HCT116 (cell line): ENCODE measurements around the gene TMEM134. TPM values are rescaled to one million over a fixed set of nuclear protein-coding genes. Genes with fewer than 3 reads are reported as not detected.

Source experiments
- ATAC-seq: fragments of 200-7000 bp; cut with Tn5 transposase; 2 replicates; pipeline ENCODE4 v1.9.1; 2020; ENCODE audit warnings: mild to moderate bottlenecking, moderate library complexity
- BruUV-seq: library from RNA; stranded (reverse); fragments of 400-500 nt; replicated peaks from 2 replicates; lab custom pipeline; 2021; lab: Mats Ljungman, UMichigan
- CTCF ChIA-PET: fragments of 300-600 bp; sonication (Branson Sonifier 250); formaldehyde crosslinking; loops from one replicate; lab custom pipeline; 2021; ENCODE audit warnings: antibody characterized with exemption; lab: Charles Lee
- POLR2A ChIA-PET: fragments of 300-600, 350-600 bp; sonication (Branson Sonifier 250); formaldehyde crosslinking; loops from one replicate; lab custom pipeline; 2021; ENCODE audit warnings: antibody characterized with exemption; lab: Charles Lee
- RAD21 ChIA-PET, 2 experiments: fragments of 300-600 bp; sonication (Branson Sonifier 250); formaldehyde crosslinking; loops; one replicate each; lab custom pipeline; 2023; ENCODE audit warnings: low total read pairs in 2 of 2; ENCODE audit not compliant: uncharacterized antibody in 2 of 2, unreplicated experiment in 2 of 2, low non-redundant PET in 1 of 2; lab: Charles Lee
- DNase-seq: peaks from one replicate; pipeline ENCODE4 v3.0.0-alpha.2; 2010; ENCODE audit warnings: low read depth, low spot score
- H2AFZ ChIP-seq: fragments of 200-600 bp; shearing (Covaris generic), sonication (generic); 2 replicates; pipeline ENCODE4 v1.6.1; 2017; ENCODE audit warnings: low read depth, mixed run types, mixed read lengths, antibody characterized with exemption, low read length; ENCODE audit not compliant: poor library complexity, severe bottlenecking
- H3K27ac ChIP-seq: 2 replicates; pipeline ENCODE4 v1.5.1; 2012; ENCODE audit warnings: low read depth, low read length
- H3K27me3 ChIP-seq: fragments of 200-600 bp; sonication (generic); 2 replicates; pipeline ENCODE4 v1.6.1; 2016; ENCODE audit warnings: mixed run types, low read length, mixed read lengths; ENCODE audit not compliant: insufficient read depth
- H3K36me3 ChIP-seq, 2 experiments: fragments of 200-500 bp in 1 of 2; fragments of 200-600 bp in 1 of 2; sonication (Bioruptor generic) in 1 of 2; sonication (generic) in 1 of 2; 2 replicates each; pipeline versions ENCODE4 v1.5.1 to v1.6.1; 2014 to 2016; ENCODE audit warnings: low read length in 2 of 2, inconsistent platforms in 1 of 2, mixed read lengths in 1 of 2, mixed run types in 1 of 2; ENCODE audit not compliant: insufficient read depth in 2 of 2, control insufficient read depth in 1 of 2
- H3K4me1 ChIP-seq, 2 experiments: fragments of 200-600 bp in 1 of 2; sonication (generic) in 1 of 2; 2 replicates each; pipeline versions ENCODE4 v1.5.1 to v1.6.1; 2012 to 2017; ENCODE audit warnings: low read length in 2 of 2, inconsistent platforms in 1 of 2, mild to moderate bottlenecking in 1 of 2, mixed read lengths in 1 of 2, mixed run types in 1 of 2, moderate library complexity in 1 of 2; ENCODE audit not compliant: insufficient read depth in 2 of 2, control insufficient read depth in 1 of 2
- H3K4me2 ChIP-seq: fragments of 200-600 bp; sonication (generic); 2 replicates; pipeline ENCODE4 v1.6.1; 2017; ENCODE audit warnings: mixed run types, low read length, mixed read lengths
- H3K4me3 ChIP-seq, 2 experiments: fragments of 200-600 bp in 1 of 2; sonication (generic) in 1 of 2; replicated peaks in 1 of 2; 2 replicates each; pipeline ENCODE4 v1.5.1; 2011 to 2016; ENCODE audit warnings: low read length in 2 of 2, control low read depth in 1 of 2, low read depth in 1 of 2, mild to moderate bottlenecking in 1 of 2, mixed read lengths in 1 of 2, mixed run types in 1 of 2
- H3K79me2 ChIP-seq: fragments of 200-600 bp; sonication (generic); 2 replicates; pipeline ENCODE4 v1.6.1; 2017; ENCODE audit warnings: mild to moderate bottlenecking, mixed run types, low read length, moderate library complexity, mixed read lengths; ENCODE audit not compliant: insufficient read depth
- H3K9ac ChIP-seq: fragments of 200-600 bp; sonication (generic); 2 replicates; pipeline ENCODE4 v1.6.1; 2016; ENCODE audit warnings: low read length, mixed read lengths
- H3K9me2 ChIP-seq: fragments of 200-600 bp; sonication (generic), shearing (Covaris generic); 2 replicates; pipeline ENCODE4 v1.6.1; 2017; ENCODE audit warnings: mixed run types, mild to moderate bottlenecking, moderate library complexity; ENCODE audit not compliant: insufficient read depth
- H3K9me3 ChIP-seq, 2 experiments: fragments of 200-500 bp in 1 of 2; fragments of 200-600 bp in 1 of 2; sonication (Bioruptor generic) in 1 of 2; sonication (generic) in 1 of 2; 2 replicates each; pipeline ENCODE4 v1.6.1; 2014 to 2017; ENCODE audit warnings: low read length in 2 of 2, mixed read lengths in 2 of 2, inconsistent platforms in 1 of 2, low read depth in 1 of 2, mild to moderate bottlenecking in 1 of 2, mixed run types in 1 of 2, moderate library complexity in 1 of 2; ENCODE audit not compliant: control insufficient read depth in 1 of 2, insufficient read depth in 1 of 2
- H4K20me1 ChIP-seq: fragments of 200-600 bp; sonication (generic), shearing (Covaris generic); 2 replicates; pipeline ENCODE4 v1.6.1; 2017; ENCODE audit warnings: mixed run types, mild to moderate bottlenecking, moderate library complexity; ENCODE audit not compliant: insufficient read depth
- ATF3 ChIP-seq: IDR thresholded peaks from 2 replicates; pipeline ENCODE4 v1.6.1; 2012
- CEBPB ChIP-seq: IDR thresholded peaks from 2 replicates; pipeline ENCODE4 v1.6.1; 2012; ENCODE audit warnings: low read depth
- CTCF ChIP-seq, 3 experiments: fragments of 200-600 bp in 1 of 3; sonication (generic) in 1 of 3; IDR thresholded peaks in 2 of 3; conservative IDR thresholded peaks in 1 of 3; 2 replicates each; pipeline ENCODE4 v1.5.1; 2012 to 2017; ENCODE audit warnings: low read depth in 2 of 3, low read length in 2 of 3, antibody characterized with exemption in 1 of 3, borderline replicate concordance in 1 of 3, control low read depth in 1 of 3, mild to moderate bottlenecking in 1 of 3, mixed read lengths in 1 of 3, mixed run types in 1 of 3, moderate library complexity in 1 of 3; ENCODE audit not compliant: insufficient read depth in 1 of 3
- EGR1 ChIP-seq: IDR thresholded peaks from 2 replicates; pipeline ENCODE4 v1.6.1; 2012; ENCODE audit warnings: low read depth
- ELF1 ChIP-seq: IDR thresholded peaks from 2 replicates; pipeline ENCODE4 v1.6.1; 2012; ENCODE audit warnings: low read depth, borderline replicate concordance
- EZH2 ChIP-seq: fragments of 200-600 bp; sonication (generic); IDR thresholded peaks from 2 replicates; pipeline ENCODE4 v1.6.1; 2017; ENCODE audit warnings: antibody characterized with exemption, mixed run types
- EZH2phosphoT487 ChIP-seq: fragments of 200-600 bp; IDR thresholded peaks from 2 replicates; pipeline ENCODE4 v1.6.1; 2018; ENCODE audit warnings: antibody characterized with exemption, borderline replicate concordance
- JUND ChIP-seq: IDR thresholded peaks from 2 replicates; pipeline ENCODE4 v1.6.1; 2012
- POLR2A ChIP-seq: IDR thresholded peaks from 2 replicates; pipeline ENCODE4 v1.7.0; 2011; ENCODE audit warnings: borderline replicate concordance; ENCODE audit not compliant: insufficient read depth, insufficient read length; ENCODE audit errors: extremely low read depth
- POLR2AphosphoS5 ChIP-seq: IDR thresholded peaks from 2 replicates; pipeline ENCODE4 v1.6.1; 2011; ENCODE audit warnings: mild to moderate bottlenecking, low read depth, low read length, moderate library complexity
- RAD21 ChIP-seq: IDR thresholded peaks from 2 replicates; pipeline ENCODE4 v1.6.1; 2012; ENCODE audit warnings: low read depth, mild to moderate bottlenecking
- REST ChIP-seq: IDR thresholded peaks from 2 replicates; pipeline ENCODE4 v1.6.1; 2012; ENCODE audit warnings: low read depth
- SIN3A ChIP-seq: IDR thresholded peaks from 2 replicates; pipeline ENCODE4 v1.6.1; 2012; ENCODE audit warnings: low read depth
- SRF ChIP-seq: IDR thresholded peaks from 2 replicates; pipeline ENCODE4 v1.6.1; 2012; ENCODE audit warnings: low read depth
- TCF7L2 ChIP-seq: IDR thresholded peaks from 2 replicates; pipeline ENCODE4 v1.7.0; 2011; ENCODE audit warnings: borderline replicate concordance, inconsistent platforms; ENCODE audit not compliant: insufficient read depth, insufficient read length; ENCODE audit errors: extremely low read depth
- YY1 ChIP-seq: IDR thresholded peaks from 2 replicates; pipeline ENCODE4 v1.6.1; 2011; ENCODE audit warnings: low read length, low read depth, moderate library complexity, mild to moderate bottlenecking; ENCODE audit not compliant: insufficient replicate concordance; ENCODE audit errors: extremely low read depth
- ZNF274 ChIP-seq: fragments of 200-500 bp; sonication (Bioruptor generic); IDR thresholded peaks from 2 replicates; pipeline ENCODE4 v1.6.1; 2014; ENCODE audit warnings: mild to moderate bottlenecking, low read depth, low read length, inconsistent platforms
- intact Hi-C: fragments of 100-400 bp; cut with micrococcal nuclease; formaldehyde crosslinking; loops from 2 replicates; pipeline ENCODE4 v1.10.0; 2022
- total RNA-seq: library from RNA; stranded (reverse); gene quantifications from one replicate; pipeline ENCODE4 v1.2.1, GENCODE V29; 2021; ENCODE audit not compliant: unreplicated experiment
- TF ChIP-seq, protein P1 (sequence below): IDR thresholded peaks from 2 replicates; pipeline ENCODE4 v1.6.1; 2012
- TF ChIP-seq, protein P2 (sequence below): IDR thresholded peaks from 2 replicates; pipeline ENCODE4 v1.6.1; 2011; ENCODE audit warnings: mild to moderate bottlenecking, low read length, moderate library complexity; ENCODE audit not compliant: insufficient replicate concordance; ENCODE audit errors: extremely low read depth

TMEM134 gene
- total RNA-seq, 1 experiment from 2014 or later: 44.2 TPM

- ChIA-PET POLR2A (interaction anchor here (1.9 kb wide), 1 partner anchor 11 kb away, joined by 5 read pairs; the partner anchor contains the start of gene PPP1CA), CTCF (interaction anchor here (1.1 kb wide), 1 partner anchor 11 kb away, joined by 3 read pairs; the partner anchor contains the start of gene PPP1CA), RAD21 (interaction anchor here in 1 of 2 experiments (1.4 kb wide), 1 partner anchor 11 kb away, joined by 4 read pairs; the partner anchor contains the start of gene PPP1CA)
- H3K79me2 ChIP-seq: no peaks in the 10 kb centered on the region
- H4K20me1 ChIP-seq: no peaks in the 10 kb centered on the region
- no TSS peak for BruUV-seq
- no peaks in the 10 kb centered on the region for H3K36me3 ChIP-seq
- no peak for ATAC-seq
- no peak overlapping the region for H2AFZ ChIP-seq
- DNase-seq: no peak
- no peaks in the 10 kb centered on the region for H3K27me3 ChIP-seq
- peaks cover 14 to 31% of the 10 kb centered on the region in 2 experiments; a peak in 3 of 4 replicates for H3K4me1 ChIP-seq
- H3K9ac ChIP-seq: no peak overlapping the region
- intact Hi-C loops: no loop called here
- H3K27ac ChIP-seq: no peak overlapping the region
- no peak overlapping the region for H3K4me2 ChIP-seq
- H3K9me2 ChIP-seq: no peaks in the 10 kb centered on the region
- H3K4me3 ChIP-seq: no peak overlapping the region
- no peaks in the 10 kb centered on the region for H3K9me3 ChIP-seq
- no peak for TF ChIP-seq EGR1
- TF ChIP-seq CTCF (IDR thresholded peaks at IDR 0.05 in 2 of 3, conservative IDR thresholded peaks at IDR 0.05 in 1 of 3; ENCODE audit: borderline replicate concordance in 1 of 3, insufficient read depth in 1 of 3, low read depth in 2 of 3, low read length in 2 of 3): no peak
- TF ChIP-seq YY1: no peak
- TF ChIP-seq, protein P1, sequence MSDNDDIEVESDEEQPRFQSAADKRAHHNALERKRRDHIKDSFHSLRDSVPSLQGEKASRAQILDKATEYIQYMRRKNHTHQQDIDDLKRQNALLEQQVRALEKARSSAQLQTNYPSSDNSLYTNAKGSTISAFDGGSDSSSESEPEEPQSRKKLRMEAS: no peak
- no peak for TF ChIP-seq CEBPB
- TF ChIP-seq SIN3A: no peak
- no peak for TF ChIP-seq TCF7L2
- TF ChIP-seq REST: no peak
- no peak for TF ChIP-seq JUND
- TF ChIP-seq EZH2phosphoT487: no peak
- no peak for TF ChIP-seq ELF1
- no peak for TF ChIP-seq EZH2
- no peak for TF ChIP-seq ATF3
- no peak for TF ChIP-seq POLR2A
- no peak for TF ChIP-seq POLR2AphosphoS5
- no peak for TF ChIP-seq ZNF274
- TF ChIP-seq, protein P2, sequence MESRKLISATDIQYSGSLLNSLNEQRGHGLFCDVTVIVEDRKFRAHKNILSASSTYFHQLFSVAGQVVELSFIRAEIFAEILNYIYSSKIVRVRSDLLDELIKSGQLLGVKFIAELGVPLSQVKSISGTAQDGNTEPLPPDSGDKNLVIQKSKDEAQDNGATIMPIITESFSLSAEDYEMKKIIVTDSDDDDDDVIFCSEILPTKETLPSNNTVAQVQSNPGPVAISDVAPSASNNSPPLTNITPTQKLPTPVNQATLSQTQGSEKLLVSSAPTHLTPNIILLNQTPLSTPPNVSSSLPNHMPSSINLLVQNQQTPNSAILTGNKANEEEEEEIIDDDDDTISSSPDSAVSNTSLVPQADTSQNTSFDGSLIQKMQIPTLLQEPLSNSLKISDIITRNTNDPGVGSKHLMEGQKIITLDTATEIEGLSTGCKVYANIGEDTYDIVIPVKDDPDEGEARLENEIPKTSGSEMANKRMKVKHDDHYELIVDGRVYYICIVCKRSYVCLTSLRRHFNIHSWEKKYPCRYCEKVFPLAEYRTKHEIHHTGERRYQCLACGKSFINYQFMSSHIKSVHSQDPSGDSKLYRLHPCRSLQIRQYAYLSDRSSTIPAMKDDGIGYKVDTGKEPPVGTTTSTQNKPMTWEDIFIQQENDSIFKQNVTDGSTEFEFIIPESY: no peak
- no peak for TF ChIP-seq RAD21
- no peak for TF ChIP-seq SRF
Observed at GRCh38 chr11:67412495-67413179, 56.4 kb downstream of the TMEM134 start.
